Measurements from ENCODE around the gene LRP1B. TPM values are rescaled to one million over a fixed set of nuclear protein-coding genes. Genes with fewer than 3 reads are reported as not detected.

LRP1B gene
- total RNA-seq, 1 donor from 2014 or later, result 0.38 TPM

GRCh38 chr2:140401056-140401455 lies 1729.8 kb downstream of the LRP1B start:
- no peak overlapping the region for H3K4me3 ChIP-seq (ENCODE audit: low read depth, low read length)
- no peak for TF ChIP-seq CTCF (IDR thresholded peaks at IDR 0.05; ENCODE audit: insufficient read depth, low read length, poor library complexity, severe bottlenecking)
- H3K36me3 ChIP-seq (ENCODE audit: control insufficient read depth, insufficient read depth, low read length), result no peaks in the 10 kb centered on the region
- H3K27me3 ChIP-seq (ENCODE audit: control insufficient read depth, insufficient read depth, low read length), result no peaks in the 10 kb centered on the region
- no peak for DNase-seq (ENCODE audit: low read depth)

GRCh38 chr2:140392824-140393223 lies 1738.0 kb downstream of the LRP1B start:
- no peaks in the 10 kb centered on the region for H3K36me3 ChIP-seq (ENCODE audit: control insufficient read depth, insufficient read depth, low read length)
- no peak for TF ChIP-seq CTCF (IDR thresholded peaks at IDR 0.05; ENCODE audit: insufficient read depth, low read length, poor library complexity, severe bottlenecking)
- H3K27me3 ChIP-seq (ENCODE audit: control insufficient read depth, insufficient read depth, low read length), result no peaks in the 10 kb centered on the region
- no peak for DNase-seq (ENCODE audit: low read depth)
- H3K4me3 ChIP-seq (ENCODE audit: low read depth, low read length), result no peak overlapping the region

GRCh38 chr2:140384946-140385345 lies 1745.9 kb downstream of the LRP1B start:
- Histone ChIP-seq H3K4me3 (ENCODE audit: low read depth, low read length) (no peak overlapping the region), H3K36me3 (ENCODE audit: control insufficient read depth, insufficient read depth, low read length) (no peaks in the 10 kb centered on the region), H3K27me3 (ENCODE audit: control insufficient read depth, insufficient read depth, low read length) (no peaks in the 10 kb centered on the region)
- no peak for DNase-seq (ENCODE audit: low read depth)
- TF ChIP-seq CTCF (IDR thresholded peaks at IDR 0.05; ENCODE audit: insufficient read depth, low read length, poor library complexity, severe bottlenecking), result no peak

GRCh38 chr2:140383781-140384180 lies 1747.0 kb downstream of the LRP1B start:
- no peak for DNase-seq (ENCODE audit: low read depth)
- TF ChIP-seq CTCF (IDR thresholded peaks at IDR 0.05; ENCODE audit: insufficient read depth, low read length, poor library complexity, severe bottlenecking), result no peak
- H3K4me3 ChIP-seq (ENCODE audit: low read depth, low read length), result no peak overlapping the region

GRCh38 chr2:140376686-140377085 lies 1754.1 kb downstream of the LRP1B start:
- no peaks in the 10 kb centered on the region for H3K27me3 ChIP-seq (ENCODE audit: control insufficient read depth, insufficient read depth, low read length)
- TF ChIP-seq CTCF (IDR thresholded peaks at IDR 0.05; ENCODE audit: insufficient read depth, low read length, poor library complexity, severe bottlenecking), result no peak
- no peak for DNase-seq (ENCODE audit: low read depth)
- H3K36me3 ChIP-seq (ENCODE audit: control insufficient read depth, insufficient read depth, low read length), result no peaks in the 10 kb centered on the region
- no peak overlapping the region for H3K4me3 ChIP-seq (ENCODE audit: low read depth, low read length)

More at GRCh38 chr2:140383781-140384180, 1747.0 kb downstream of the LRP1B start:
- no peaks in the 10 kb centered on the region for H3K27me3 ChIP-seq (ENCODE audit: control insufficient read depth, insufficient read depth, low read length)
- no peaks in the 10 kb centered on the region for H3K36me3 ChIP-seq (ENCODE audit: control insufficient read depth, insufficient read depth, low read length)

- no peak for TF ChIP-seq CTCF (IDR thresholded peaks at IDR 0.05; ENCODE audit: insufficient read depth, low read length, poor library complexity, severe bottlenecking)
- H3K4me3 ChIP-seq (ENCODE audit: low read depth, low read length), result no peak overlapping the region
- no peak for DNase-seq (ENCODE audit: low read depth)
- H3K36me3 ChIP-seq (ENCODE audit: control insufficient read depth, insufficient read depth, low read length), result no peaks in the 10 kb centered on the region
- H3K27me3 ChIP-seq (ENCODE audit: control insufficient read depth, insufficient read depth, low read length), result no peaks in the 10 kb centered on the region
These were observed 1767.7 kb downstream of the LRP1B start for GRCh38 chr2:140363131-140363530.

Measured in kidney epithelial cell (primary cell).